PFSK-1 (cell line): ENCODE measurements around the gene TAGAP.

Experiments
- POLR2AphosphoS5 ChIP-seq: IDR thresholded peaks from 2 replicates; pipeline ENCODE4 v1.6.1; 2012; ENCODE audit warnings: low read depth, mild to moderate bottlenecking, control low read depth, low read length, moderate library complexity
- TF ChIP-seq, protein P1 (sequence below), 2 experiments: IDR thresholded peaks; 2 replicates each; pipeline versions ENCODE4 v1.6.1 to v1.8.0; 2011 to 2012; ENCODE audit warnings: low read depth in 2 of 2, low read length in 2 of 2, control low read depth in 1 of 2, inconsistent platforms in 1 of 2, mild to moderate bottlenecking in 1 of 2, moderate library complexity in 1 of 2; ENCODE audit not compliant: insufficient read depth in 1 of 2

DNA sequence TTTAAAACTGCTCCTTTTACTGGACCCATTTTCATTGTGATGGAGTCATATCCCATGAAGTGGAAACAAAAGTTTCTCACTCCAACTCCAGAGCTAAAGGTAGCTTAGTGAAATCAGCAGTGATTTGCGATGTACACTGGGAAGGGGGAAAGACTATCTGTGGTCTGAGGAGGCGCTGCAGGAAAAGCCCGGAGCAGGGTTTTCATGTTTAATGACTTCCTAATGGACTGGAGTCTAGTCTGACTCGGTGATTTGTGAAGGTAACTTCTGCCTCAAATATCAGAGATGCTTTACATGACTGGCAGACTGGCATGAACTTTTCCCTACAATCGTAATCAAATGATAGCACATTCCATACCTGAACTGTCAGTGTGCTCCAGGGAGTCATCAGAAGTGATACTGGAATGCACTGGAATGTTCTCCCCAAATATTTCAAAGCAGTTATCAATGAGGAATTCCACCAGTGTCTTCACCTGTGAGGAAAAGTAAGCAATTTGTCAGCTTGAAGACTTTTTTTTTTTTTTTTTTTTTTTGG lies 7.0 kb downstream of the TAGAP start:
- TF ChIP-seq, protein P1, sequence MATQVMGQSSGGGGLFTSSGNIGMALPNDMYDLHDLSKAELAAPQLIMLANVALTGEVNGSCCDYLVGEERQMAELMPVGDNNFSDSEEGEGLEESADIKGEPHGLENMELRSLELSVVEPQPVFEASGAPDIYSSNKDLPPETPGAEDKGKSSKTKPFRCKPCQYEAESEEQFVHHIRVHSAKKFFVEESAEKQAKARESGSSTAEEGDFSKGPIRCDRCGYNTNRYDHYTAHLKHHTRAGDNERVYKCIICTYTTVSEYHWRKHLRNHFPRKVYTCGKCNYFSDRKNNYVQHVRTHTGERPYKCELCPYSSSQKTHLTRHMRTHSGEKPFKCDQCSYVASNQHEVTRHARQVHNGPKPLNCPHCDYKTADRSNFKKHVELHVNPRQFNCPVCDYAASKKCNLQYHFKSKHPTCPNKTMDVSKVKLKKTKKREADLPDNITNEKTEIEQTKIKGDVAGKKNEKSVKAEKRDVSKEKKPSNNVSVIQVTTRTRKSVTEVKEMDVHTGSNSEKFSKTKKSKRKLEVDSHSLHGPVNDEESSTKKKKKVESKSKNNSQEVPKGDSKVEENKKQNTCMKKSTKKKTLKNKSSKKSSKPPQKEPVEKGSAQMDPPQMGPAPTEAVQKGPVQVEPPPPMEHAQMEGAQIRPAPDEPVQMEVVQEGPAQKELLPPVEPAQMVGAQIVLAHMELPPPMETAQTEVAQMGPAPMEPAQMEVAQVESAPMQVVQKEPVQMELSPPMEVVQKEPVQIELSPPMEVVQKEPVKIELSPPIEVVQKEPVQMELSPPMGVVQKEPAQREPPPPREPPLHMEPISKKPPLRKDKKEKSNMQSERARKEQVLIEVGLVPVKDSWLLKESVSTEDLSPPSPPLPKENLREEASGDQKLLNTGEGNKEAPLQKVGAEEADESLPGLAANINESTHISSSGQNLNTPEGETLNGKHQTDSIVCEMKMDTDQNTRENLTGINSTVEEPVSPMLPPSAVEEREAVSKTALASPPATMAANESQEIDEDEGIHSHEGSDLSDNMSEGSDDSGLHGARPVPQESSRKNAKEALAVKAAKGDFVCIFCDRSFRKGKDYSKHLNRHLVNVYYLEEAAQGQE (IDR thresholded peaks at IDR 0.05; ENCODE audit: insufficient read depth in 1 of 2, low read depth in 2 of 2, low read length in 2 of 2) = no peak
- no peak for TF ChIP-seq POLR2AphosphoS5
